Suprapubic skin (tissue), 4 donors: Measurements from ENCODE around the gene TBCE. TPM values are rescaled to one million over a fixed set of nuclear protein-coding genes. Genes with fewer than 3 reads are reported as not detected.
"Not testable (repeated sequence)": the region's sequence is repeated elsewhere in the genome, so short reads cannot be mapped to it uniquely, and the experiment has no call there.

Source experiments
- DNase-seq, 2 donors: peaks; one replicate each; pipeline ENCODE4 v3.0.0-alpha.2; 2019; ENCODE audit warnings: low spot score in 2 of 2
- H3K27ac ChIP-seq: fragments of 200-600 bp; sonication (generic); one replicate; pipeline ENCODE4 v1.5.1; 2019
- H3K27me3 ChIP-seq: fragments of 200-600 bp; sonication (generic); one replicate; pipeline ENCODE4 v1.5.1; 2019
- H3K36me3 ChIP-seq: fragments of 200-600 bp; sonication (generic); one replicate; pipeline ENCODE4 v1.5.1; 2019
- H3K4me1 ChIP-seq: fragments of 200-600 bp; sonication (generic); one replicate; pipeline ENCODE4 v1.5.1; 2019
- H3K4me3 ChIP-seq: fragments of 200-600 bp; sonication (generic); one replicate; pipeline ENCODE4 v1.5.1; 2019; ENCODE audit warnings: mild to moderate bottlenecking
- H3K9me3 ChIP-seq: fragments of 200-600 bp; sonication (generic); one replicate; pipeline ENCODE4 v1.5.1; 2019
- CTCF ChIP-seq, 2 donors: fragments of 200-600 bp in 1 of 2; fragments of 450-650 bp in 1 of 2; sonication (generic) in 1 of 2; IDR thresholded peaks; one replicate each; pipeline ENCODE4 v1.5.1; 2016 to 2019; ENCODE audit warnings: antibody characterized with exemption in 2 of 2, mild to moderate bottlenecking in 1 of 2, moderate library complexity in 1 of 2
- EP300 ChIP-seq: sonication (generic); formaldehyde crosslinking; IDR thresholded peaks from one replicate; pipeline ENCODE4 v1.6.1; 2017; ENCODE audit warnings: antibody characterized with exemption
- POLR2A ChIP-seq, 2 donors: fragments of 450-650 bp; IDR thresholded peaks; one replicate each; pipeline ENCODE4 v1.6.1; 2017; ENCODE audit warnings: antibody characterized with exemption in 2 of 2, mild to moderate bottlenecking in 2 of 2, moderate library complexity in 2 of 2
- POLR2AphosphoS5 ChIP-seq, 3 donors: sonication (generic); formaldehyde crosslinking; IDR thresholded peaks; one replicate each; pipeline ENCODE4 v1.6.1; 2017; ENCODE audit warnings: antibody characterized with exemption in 3 of 3
- WGBS: methylation state at CpG from one replicate; pipeline ENCODE4 v1.1.5; 2018; 5-methylcytosine and 5-hydroxymethylcytosine counted together
- total RNA-seq, 4 donors: library from RNA; depleted of rRNA; stranded (reverse); fragments of >200 nt; gene quantifications; one replicate each; pipeline ENCODE4 v1.1.0, GENCODE V29; 2016

TBCE gene
- total RNA-seq, 4 donors from 2014 or later, result 12.0 to 33.3 (median 21.1) TPM

GRCh38 chr1:235369802-235370201, 2.6 kb downstream of the TBCE start:
- H3K27me3 ChIP-seq, result no peaks in the 10 kb centered on the region
- H3K27ac ChIP-seq, result no peak overlapping the region
- no peaks in the 10 kb centered on the region for H3K9me3 ChIP-seq
- peaks cover 5% of the 10 kb centered on the region for H3K36me3 ChIP-seq
- H3K4me3 ChIP-seq, result no peak overlapping the region
- WGBS, result 88% methylated on average over 5 of the region's 5 CpGs
- peaks cover 6% of the 10 kb centered on the region for H3K4me1 ChIP-seq
- TF ChIP-seq POLR2AphosphoS5 (IDR thresholded peaks at IDR 0.05) (no peak), CTCF (IDR thresholded peaks at IDR 0.05) (no peak), EP300 (no peak)
- DNase-seq, result no peak

- Histone ChIP-seq H3K9me3 (no peaks in the 10 kb centered on the region), H3K27me3 (no peaks in the 10 kb centered on the region), H3K36me3 (peaks cover 22% of the 10 kb centered on the region), H3K4me3 (no peak overlapping the region), H3K4me1 (no peaks in the 10 kb centered on the region), H3K27ac (no peak overlapping the region)
- no peak for DNase-seq
- WGBS, result 98% methylated on average over 6 of the region's 6 CpGs
- TF ChIP-seq EP300 (no peak), POLR2AphosphoS5 (IDR thresholded peaks at IDR 0.05) (no peak)
Measured at GRCh38 chr1:235375919-235376605, 8.8 kb downstream of the TBCE start.

GRCh38 chr1:235378134-235378735, 11.0 kb downstream of the TBCE start:
- H3K27ac ChIP-seq, H3K4me3 ChIP-seq, H3K27me3 ChIP-seq, H3K9me3 ChIP-seq, H3K4me1 ChIP-seq, DNase-seq: not testable (repeated sequence)
- WGBS, result 88% methylated on average over 11 of the region's 11 CpGs
- peaks cover 26% of the 10 kb centered on the region for H3K36me3 ChIP-seq

- not testable (repeated sequence) for DNase-seq, H3K9me3 ChIP-seq, H3K4me1 ChIP-seq, H3K27me3 ChIP-seq, H3K27ac ChIP-seq, H3K4me3 ChIP-seq
- peaks cover 22% of the 10 kb centered on the region for H3K36me3 ChIP-seq
- WGBS, result no CpG with 5 or more reads among the region's 3 CpGs
Measured at GRCh38 chr1:235381955-235382739, 14.9 kb downstream of the TBCE start.

GRCh38 chr1:235385633-235386032, 18.4 kb downstream of the TBCE start:
- not testable (repeated sequence) for H3K27ac ChIP-seq, H3K9me3 ChIP-seq, H3K4me3 ChIP-seq, H3K27me3 ChIP-seq, H3K4me1 ChIP-seq, DNase-seq, H3K36me3 ChIP-seq
- WGBS, result 96% methylated on average over 1 of the region's 1 CpG

- 95% methylated on average over 4 of the region's 4 CpGs for WGBS
- Histone ChIP-seq H3K9me3 (no peaks in the 10 kb centered on the region), H3K36me3 (no peaks in the 10 kb centered on the region), H3K4me1 (no peaks in the 10 kb centered on the region), H3K27ac (no peak overlapping the region), H3K4me3 (no peak overlapping the region), H3K27me3 (no peaks in the 10 kb centered on the region)
- TF ChIP-seq CTCF (IDR thresholded peaks at IDR 0.05) (no peak), POLR2A (IDR thresholded peaks at IDR 0.05) (no peak), POLR2AphosphoS5 (IDR thresholded peaks at IDR 0.05) (no peak), EP300 (no peak)
- no peak for DNase-seq
Measured at GRCh38 chr1:235391874-235392273, 24.6 kb downstream of the TBCE start.

GRCh38 chr1:235397733-235398132, 30.5 kb downstream of the TBCE start:
- WGBS, result 84% methylated on average over 2 of the region's 2 CpGs
- no peaks in the 10 kb centered on the region for H3K4me1 ChIP-seq

More at GRCh38 chr1:235397733-235398132, 30.5 kb downstream of the TBCE start:
- no peak for TF ChIP-seq CTCF (IDR thresholded peaks at IDR 0.05)
- TF ChIP-seq POLR2A (IDR thresholded peaks at IDR 0.05), result no peak
- no peak for TF ChIP-seq EP300
- TF ChIP-seq POLR2AphosphoS5 (IDR thresholded peaks at IDR 0.05), result no peak
- H3K27ac ChIP-seq, result no peak overlapping the region
- H3K36me3 ChIP-seq, result no peaks in the 10 kb centered on the region
- no peak overlapping the region for H3K4me3 ChIP-seq
- no peaks in the 10 kb centered on the region for H3K27me3 ChIP-seq
- no peaks in the 10 kb centered on the region for H3K9me3 ChIP-seq
- DNase-seq, result no peak
